Retinal pigment epithelial cell (primary cell): ENCODE results near the gene TATDN3.
A peak's percentile ranks its signal among the peaks of the same experiment; 100 is the strongest.

Source experiments
- DNase-seq: peaks from one replicate; pipeline ENCODE4 v3.0.0-alpha.2; 2010; ENCODE audit warnings: low read depth
- H3K4me3 ChIP-seq: 2 replicates; pipeline ENCODE4 v1.5.1; 2011; ENCODE audit warnings: mild to moderate bottlenecking, low read length, control low read depth, moderate library complexity
- CTCF ChIP-seq: conservative IDR thresholded peaks from 2 replicates; pipeline ENCODE4 v1.5.1; 2011; ENCODE audit warnings: low read depth, low read length, control low read depth, inconsistent platforms

TATDN3 gene

GRCh38 chr1:212852105-212852688, 60.5 kb downstream of the TATDN3 start:
- H3K4me3 ChIP-seq = no peak overlapping the region
- no peak for DNase-seq
- no peak for TF ChIP-seq CTCF

- H3K4me3 ChIP-seq = no peak overlapping the region
- no peak for TF ChIP-seq CTCF
- no peak for DNase-seq
Observed at GRCh38 chr1:212853658-212854057, 62.0 kb downstream of the TATDN3 start.

- no peak overlapping the region for H3K4me3 ChIP-seq
- DNase-seq = no peak
- TF ChIP-seq CTCF = no peak
Observed at GRCh38 chr1:212856755-212857154, 65.1 kb downstream of the TATDN3 start.

GRCh38 chr1:212857992-212858460, 66.3 kb downstream of the TATDN3 start, which contains the start of gene FLVCR1:
Gene FLVCR1, plus strand, starts transcription at chr1:212858275. Its CDS starts 178 bp downstream, at chr1:212858453.
- H3K4me3 ChIP-seq = peak within 1 kb of the TSS; percentile 69
- DNase-seq = peak; percentile 86
- TF ChIP-seq CTCF = no peak

- TF ChIP-seq CTCF = no peak
- peak overlapping the region; percentile 69 for H3K4me3 ChIP-seq
- peak; percentile 5 for DNase-seq
Observed at GRCh38 chr1:212858461-212859265, 67.0 kb downstream of the TATDN3 start.

GRCh38 chr1:212860713-212861581, 69.3 kb downstream of the TATDN3 start:
- peak overlapping the region; percentile 20 for H3K4me3 ChIP-seq
- no peak for DNase-seq
- TF ChIP-seq CTCF = no peak
